CD4-positive, CD25-positive, alpha-beta regulatory T cell (primary cell): ENCODE data around the gene ROBO1. TPM values are rescaled to one million over a fixed set of nuclear protein-coding genes. Genes with fewer than 3 reads are reported as not detected.

ENCODE experiments used
- ATAC-seq, 2 donors: fragments of 150-1000 bp; cut with Tn5 transposase; one replicate each; pipeline ENCODE4 v1.10.0; 2021; ENCODE audit warnings: low read depth in 2 of 2, moderate number of reproducible peaks in 2 of 2, moderate library complexity in 1 of 2
- DNase-seq, 3 donors: peaks; one replicate each; pipeline versions ENCODE4 v3.0.0 to v3.0.0-alpha.2; 2012 to 2022; ENCODE audit warnings: mixed read lengths in 1 of 3
- H3K27ac ChIP-seq: one replicate; pipeline ENCODE4 v1.7.0; 2013; ENCODE audit warnings: mild to moderate bottlenecking, low read length; ENCODE audit not compliant: insufficient read depth, poor library complexity, severe bottlenecking
- H3K27me3 ChIP-seq: one replicate; pipeline ENCODE4 v1.7.0; 2013; ENCODE audit warnings: low read length; ENCODE audit not compliant: control insufficient read depth, insufficient read depth
- H3K36me3 ChIP-seq: one replicate; pipeline ENCODE4 v1.7.0; 2013; ENCODE audit warnings: mild to moderate bottlenecking, low read length, moderate library complexity; ENCODE audit not compliant: control insufficient read depth, insufficient read depth
- H3K4me1 ChIP-seq: 2 replicates; pipeline ENCODE4 v1.7.0; 2013; ENCODE audit warnings: mild to moderate bottlenecking, low read length; ENCODE audit not compliant: insufficient read depth, control insufficient read depth, poor library complexity, severe bottlenecking
- H3K4me3 ChIP-seq: one replicate; pipeline ENCODE4 v1.7.0; 2013; ENCODE audit warnings: low read depth, mild to moderate bottlenecking, low read length, moderate library complexity
- H3K9me3 ChIP-seq, 2 experiments: 1 replicate in 1 of 2; 2 replicates in 1 of 2; pipeline ENCODE4 v1.7.0; 2013; ENCODE audit warnings: low read length in 2 of 2, mild to moderate bottlenecking in 1 of 2, moderate library complexity in 1 of 2; ENCODE audit not compliant: control insufficient read depth in 2 of 2
- H3K27ac Mint-ChIP-seq, 3 donors: one replicate each; pipeline ENCODE4 v1.8.0; 2020 to 2022; ENCODE audit warnings: mild to moderate bottlenecking in 3 of 3, mixed read lengths in 3 of 3, moderate library complexity in 2 of 3
- H3K27me3 Mint-ChIP-seq: one replicate; pipeline ENCODE4 v1.8.0; 2022; ENCODE audit warnings: mild to moderate bottlenecking, mixed read lengths
- H3K36me3 Mint-ChIP-seq: one replicate; pipeline ENCODE4 v1.8.0; 2020; ENCODE audit warnings: mixed read lengths
- H3K4me1 Mint-ChIP-seq, 4 donors: one replicate each; pipeline ENCODE4 v1.8.0; 2020 to 2022; ENCODE audit warnings: mixed read lengths in 4 of 4, mild to moderate bottlenecking in 1 of 4
- H3K4me3 Mint-ChIP-seq, 4 donors: one replicate each; pipeline ENCODE4 v1.8.0; 2020 to 2022; ENCODE audit warnings: mild to moderate bottlenecking in 4 of 4, mixed read lengths in 4 of 4, moderate library complexity in 3 of 4
- H3K9me3 Mint-ChIP-seq, 7 donors: one replicate each; pipeline ENCODE4 v1.8.0; 2020 to 2022; ENCODE audit warnings: mixed read lengths in 7 of 7, mild to moderate bottlenecking in 3 of 7, moderate library complexity in 2 of 7
- polyA plus RNA-seq, 4 donors: library from polyadenylated mRNA; unstranded; fragments of 300-500 nt; fragmentation: Illumina TruSeq; gene quantifications; one replicate each; pipeline ENCODE4 v1.2.3, GENCODE V29; 2021
- total RNA-seq: library from RNA; stranded (reverse); gene quantifications from one replicate; pipeline ENCODE4 v1.2.3, GENCODE V29; 2022

ROBO1 gene
- total and polyA plus RNA-seq, 5 donors from 2014 or later, result not detected

- H3K27ac ChIP-seq, result no peak overlapping the region
- Mint-ChIP-seq H3K36me3 (no peaks in the 10 kb centered on the region), H3K9me3 (peaks cover 0 to 2% (median 1%) of the 10 kb centered on the region in 7 donors), H3K4me3 (no peak overlapping the region), H3K4me1 (no peaks in the 10 kb centered on the region), H3K27me3 (no peaks in the 10 kb centered on the region), H3K27ac (no peak overlapping the region)
- no peaks in the 10 kb centered on the region for H3K9me3 ChIP-seq
- H3K4me1 ChIP-seq, result no peaks in the 10 kb centered on the region
- H3K4me3 ChIP-seq, result no peak overlapping the region
- DNase-seq (no peak), ATAC-seq (no peak)
- H3K36me3 ChIP-seq, result no peaks in the 10 kb centered on the region
- H3K27me3 ChIP-seq, result no peaks in the 10 kb centered on the region
These were observed 1101.4 kb downstream of the ROBO1 start for GRCh38 chr3:78666470-78666800.

- Mint-ChIP-seq H3K27me3 (no peaks in the 10 kb centered on the region), H3K36me3 (no peaks in the 10 kb centered on the region)
These were observed 1101.9 kb downstream of the ROBO1 start for GRCh38 chr3:78665776-78666469.

GRCh38 chr3:78665101-78665500 lies 1102.7 kb downstream of the ROBO1 start:
- peaks cover 0 to 2% (median 0%) of the 10 kb centered on the region in 7 donors for H3K9me3 Mint-ChIP-seq
- Histone ChIP-seq H3K9me3 (no peaks in the 10 kb centered on the region), H3K27me3 (no peaks in the 10 kb centered on the region), H3K4me1 (no peaks in the 10 kb centered on the region), H3K27ac (no peak overlapping the region), H3K36me3 (no peaks in the 10 kb centered on the region), H3K4me3 (no peak overlapping the region)
- H3K27me3 Mint-ChIP-seq, result no peaks in the 10 kb centered on the region
- no peak for ATAC-seq
- no peaks in the 10 kb centered on the region for H3K4me1 Mint-ChIP-seq
- no peak overlapping the region for H3K4me3 Mint-ChIP-seq
- H3K36me3 Mint-ChIP-seq, result no peaks in the 10 kb centered on the region
- no peak for DNase-seq
- no peak overlapping the region for H3K27ac Mint-ChIP-seq

More at GRCh38 chr3:78665776-78666469, 1101.9 kb downstream of the ROBO1 start:
- H3K36me3 ChIP-seq, result no peaks in the 10 kb centered on the region
- H3K27ac ChIP-seq, result no peak overlapping the region
- Mint-ChIP-seq H3K4me1 (no peaks in the 10 kb centered on the region), H3K4me3 (no peak overlapping the region), H3K27ac (no peak overlapping the region), H3K9me3 (peaks cover 0 to 2% (median 1%) of the 10 kb centered on the region in 7 donors)
- H3K9me3 ChIP-seq, result no peaks in the 10 kb centered on the region
- no peak overlapping the region for H3K4me3 ChIP-seq
- H3K4me1 ChIP-seq, result no peaks in the 10 kb centered on the region
- H3K27me3 ChIP-seq, result no peaks in the 10 kb centered on the region
- DNase-seq (no peak), ATAC-seq (no peak)

GRCh38 chr3:78660957-78661356 lies 1106.8 kb downstream of the ROBO1 start:
- Mint-ChIP-seq H3K9me3 (peaks cover 0 to 3% (median 0%) of the 10 kb centered on the region in 7 donors), H3K4me1 (no peaks in the 10 kb centered on the region), H3K36me3 (no peaks in the 10 kb centered on the region), H3K27me3 (no peaks in the 10 kb centered on the region), H3K4me3 (no peak overlapping the region), H3K27ac (no peak overlapping the region)
- Histone ChIP-seq H3K36me3 (no peaks in the 10 kb centered on the region), H3K27ac (no peak overlapping the region), H3K4me3 (no peak overlapping the region), H3K9me3 (no peaks in the 10 kb centered on the region), H3K4me1 (no peaks in the 10 kb centered on the region), H3K27me3 (no peaks in the 10 kb centered on the region)
- no peak for DNase-seq
- ATAC-seq, result no peak

- no peaks in the 10 kb centered on the region for H3K36me3 ChIP-seq
- H3K9me3 ChIP-seq, result no peaks in the 10 kb centered on the region
- Mint-ChIP-seq H3K27ac (no peak overlapping the region), H3K9me3 (peaks cover 0 to 3% (median 0%) of the 10 kb centered on the region in 7 donors), H3K4me3 (no peak overlapping the region), H3K4me1 (no peaks in the 10 kb centered on the region), H3K36me3 (no peaks in the 10 kb centered on the region), H3K27me3 (no peaks in the 10 kb centered on the region)
- no peaks in the 10 kb centered on the region for H3K27me3 ChIP-seq
- no peak overlapping the region for H3K27ac ChIP-seq
- H3K4me1 ChIP-seq, result no peaks in the 10 kb centered on the region
- no peak overlapping the region for H3K4me3 ChIP-seq
- ATAC-seq (no peak), DNase-seq (peak in 1 of 3 donors; percentile 52)
These were observed 1108.3 kb downstream of the ROBO1 start for GRCh38 chr3:78659386-78659987.

GRCh38 chr3:78647726-78648125 lies 1120.1 kb downstream of the ROBO1 start:
- no peaks in the 10 kb centered on the region for H3K4me1 Mint-ChIP-seq
- H3K27me3 Mint-ChIP-seq, result no peaks in the 10 kb centered on the region
- no peak overlapping the region for H3K4me3 Mint-ChIP-seq
- no peak overlapping the region for H3K4me3 ChIP-seq
- no peaks in the 10 kb centered on the region for H3K27me3 ChIP-seq
- no peak overlapping the region for H3K27ac ChIP-seq
- no peaks in the 10 kb centered on the region for H3K4me1 ChIP-seq
- no peak for ATAC-seq
- no peak for DNase-seq
- peak overlapping the region in 1 of 3 donors; percentile 57 for H3K27ac Mint-ChIP-seq
- peaks cover 0 to 1% (median 0%) of the 10 kb centered on the region in 7 donors for H3K9me3 Mint-ChIP-seq
- no peaks in the 10 kb centered on the region for H3K36me3 ChIP-seq
- no peaks in the 10 kb centered on the region for H3K9me3 ChIP-seq
- H3K36me3 Mint-ChIP-seq, result no peaks in the 10 kb centered on the region

- Histone ChIP-seq H3K4me3 (no peak overlapping the region), H3K27ac (no peak overlapping the region), H3K36me3 (no peaks in the 10 kb centered on the region), H3K9me3 (no peaks in the 10 kb centered on the region), H3K27me3 (no peaks in the 10 kb centered on the region), H3K4me1 (no peaks in the 10 kb centered on the region)
- H3K9me3 Mint-ChIP-seq, result peaks cover 0 to 4% (median 0%) of the 10 kb centered on the region in 7 donors
- ATAC-seq (no peak), DNase-seq (peak in 1 of 3 donors; percentile 50)
- H3K36me3 Mint-ChIP-seq, result no peaks in the 10 kb centered on the region
- H3K27ac Mint-ChIP-seq, result no peak overlapping the region
- H3K4me3 Mint-ChIP-seq, result no peak overlapping the region
- H3K4me1 Mint-ChIP-seq, result no peaks in the 10 kb centered on the region
- H3K27me3 Mint-ChIP-seq, result no peaks in the 10 kb centered on the region
These were observed 1122.0 kb downstream of the ROBO1 start for GRCh38 chr3:78645628-78646310.
